ENCODE data around the gene VPREB1.
"Not testable (repeated sequence)": the region's sequence is repeated elsewhere in the genome, so short reads cannot be mapped to it uniquely, and the experiment has no call there.

The VPREB1 gene, protein sequence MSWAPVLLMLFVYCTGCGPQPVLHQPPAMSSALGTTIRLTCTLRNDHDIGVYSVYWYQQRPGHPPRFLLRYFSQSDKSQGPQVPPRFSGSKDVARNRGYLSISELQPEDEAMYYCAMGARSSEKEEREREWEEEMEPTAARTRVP

DNA sequence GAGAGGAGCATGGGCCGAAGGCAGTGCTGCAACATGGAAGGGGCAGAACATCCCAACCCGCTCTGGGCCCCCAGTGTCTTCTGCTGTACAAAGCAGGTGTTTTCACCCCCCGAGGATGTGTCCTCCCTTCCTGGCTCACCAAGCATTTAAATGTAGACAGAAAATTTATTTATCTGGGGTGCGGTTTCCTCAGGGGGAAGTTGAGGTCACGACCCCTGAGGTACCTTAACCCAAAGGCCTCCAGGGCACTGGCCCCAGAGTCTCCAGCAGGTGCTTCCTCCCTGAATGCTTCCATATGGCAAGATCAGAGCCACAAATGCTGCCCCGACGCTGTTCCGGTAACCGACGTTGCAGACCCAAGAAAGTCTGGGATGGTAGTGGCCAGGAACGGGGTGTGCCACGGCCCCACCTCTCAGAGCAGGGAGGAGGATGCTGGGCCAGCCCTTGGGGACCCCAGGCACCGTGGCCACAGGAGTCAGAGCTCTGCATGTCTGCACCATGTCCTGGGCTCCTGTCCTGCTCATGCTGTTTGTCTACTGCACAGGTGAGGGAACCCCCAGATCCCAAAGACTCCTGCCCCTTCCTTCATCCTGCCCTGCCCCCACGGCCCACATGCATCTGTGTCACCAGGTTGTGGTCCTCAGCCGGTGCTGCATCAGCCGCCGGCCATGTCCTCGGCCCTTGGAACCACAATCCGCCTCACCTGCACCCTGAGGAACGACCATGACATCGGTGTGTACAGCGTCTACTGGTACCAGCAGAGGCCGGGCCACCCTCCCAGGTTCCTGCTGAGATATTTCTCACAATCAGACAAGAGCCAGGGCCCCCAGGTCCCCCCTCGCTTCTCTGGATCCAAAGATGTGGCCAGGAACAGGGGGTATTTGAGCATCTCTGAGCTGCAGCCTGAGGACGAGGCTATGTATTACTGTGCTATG lies at the start of gene VPREB1:
Gene VPREB1, plus strand, starts transcription at position 471 of the 935 bp plus-strand sequence. Its CDS starts 28 bp downstream, at position 499.
- DNase-seq, result no peak

DNA sequence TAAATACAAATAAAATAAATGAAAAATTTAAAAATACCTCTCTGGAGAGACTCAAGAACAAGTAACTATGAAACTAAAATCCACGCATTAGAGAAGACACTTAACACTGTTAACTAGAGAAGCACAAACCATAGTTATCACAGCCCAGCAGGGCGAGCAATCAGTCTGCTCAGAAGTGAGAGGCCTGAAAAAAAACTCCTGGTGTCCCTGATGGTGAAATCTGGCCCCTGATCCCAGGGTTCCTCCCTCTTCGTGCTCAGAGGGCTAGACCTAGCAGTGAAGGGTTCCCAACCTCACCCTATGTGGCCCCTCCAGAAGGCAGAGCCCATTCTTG lies 49.7 kb upstream of the VPREB1 start:
- DNase-seq, result no peak

DNA sequence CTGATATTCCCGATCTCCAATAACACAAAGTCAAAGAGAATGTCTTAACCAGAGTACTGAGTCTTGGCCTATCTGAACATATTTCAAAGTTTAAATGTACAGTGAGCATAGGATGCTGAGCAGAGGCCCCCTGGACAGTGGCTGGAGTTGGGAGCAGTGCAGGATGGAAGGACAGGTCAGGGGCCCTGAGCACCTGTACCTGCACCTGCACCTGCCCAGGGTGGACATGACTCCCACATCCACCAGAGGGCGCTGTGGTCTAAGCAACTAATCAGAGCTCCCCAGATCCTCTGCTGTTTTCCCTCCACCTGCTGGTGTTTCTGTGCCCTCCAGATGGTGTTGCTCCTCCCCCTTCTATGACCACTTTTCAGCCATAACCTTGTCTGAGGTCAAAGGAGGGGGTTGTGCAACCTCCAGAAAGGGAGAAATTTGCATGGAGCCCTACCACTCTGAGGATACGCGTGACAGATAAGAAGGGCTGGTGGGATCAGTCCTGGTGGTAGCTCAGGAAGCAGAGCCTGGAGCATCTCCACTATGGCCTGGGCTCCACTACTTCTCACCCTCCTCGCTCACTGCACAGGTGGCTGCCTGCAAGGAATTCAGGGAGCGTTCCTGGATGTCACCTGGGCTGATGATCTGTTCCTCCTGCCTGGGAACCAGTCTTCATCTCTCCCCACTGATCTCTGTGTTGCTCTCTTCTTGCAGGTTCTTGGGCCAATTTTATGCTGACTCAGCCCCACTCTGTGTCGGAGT lies 49.1 kb upstream of the VPREB1 start:
- peak; percentile 77 to 78 for DNase-seq

DNA sequence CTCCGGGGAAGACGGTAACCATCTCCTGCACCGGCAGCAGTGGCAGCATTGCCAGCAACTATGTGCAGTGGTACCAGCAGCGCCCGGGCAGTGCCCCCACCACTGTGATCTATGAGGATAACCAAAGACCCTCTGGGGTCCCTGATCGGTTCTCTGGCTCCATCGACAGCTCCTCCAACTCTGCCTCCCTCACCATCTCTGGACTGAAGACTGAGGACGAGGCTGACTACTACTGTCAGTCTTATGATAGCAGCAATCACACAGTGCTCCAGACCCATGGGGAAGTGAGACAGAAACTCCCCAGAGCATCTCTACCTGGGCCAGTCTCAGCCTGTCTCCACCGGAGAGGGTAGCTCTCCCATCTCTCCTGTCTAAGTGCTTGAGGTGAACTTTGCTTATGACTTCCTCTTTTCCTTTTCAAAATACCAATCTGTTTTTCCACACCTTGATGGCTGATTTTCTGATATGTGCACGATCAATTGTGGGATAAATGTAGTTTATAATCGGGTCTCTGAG lies 48.5 kb upstream of the VPREB1 start:
- peak in 1 of 2 donors; percentile 24 for DNase-seq

DNA sequence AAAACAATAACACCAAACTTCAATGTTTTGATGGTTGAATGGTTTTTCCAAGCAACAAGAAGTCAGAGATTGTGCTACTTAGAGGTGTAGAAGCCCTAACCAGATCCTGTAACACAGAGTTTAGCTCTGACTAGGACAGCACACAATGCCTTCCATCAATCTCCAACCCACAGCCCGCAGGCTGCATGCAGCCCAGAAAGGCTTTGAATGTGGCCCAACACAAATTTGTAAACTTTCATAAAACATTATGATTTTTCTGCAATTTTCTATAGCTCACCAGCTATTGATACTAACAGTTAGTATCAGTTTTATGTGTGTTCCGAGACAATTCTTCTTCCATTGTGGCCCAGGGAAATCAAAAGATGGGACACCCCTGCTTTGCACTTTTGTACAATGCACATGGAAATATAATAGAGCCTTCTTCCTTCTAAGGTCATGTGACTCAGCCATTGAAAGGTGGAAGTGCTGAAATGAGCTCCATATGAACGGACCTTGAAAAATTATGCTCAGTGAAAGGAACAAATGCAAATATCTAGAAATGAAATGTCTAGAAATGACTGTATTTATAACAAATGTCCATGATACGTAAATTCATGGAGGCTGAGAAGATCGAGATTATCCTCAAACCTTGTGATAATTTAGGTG lies 47.6 kb upstream of the VPREB1 start:
- no peak for DNase-seq

DNA sequence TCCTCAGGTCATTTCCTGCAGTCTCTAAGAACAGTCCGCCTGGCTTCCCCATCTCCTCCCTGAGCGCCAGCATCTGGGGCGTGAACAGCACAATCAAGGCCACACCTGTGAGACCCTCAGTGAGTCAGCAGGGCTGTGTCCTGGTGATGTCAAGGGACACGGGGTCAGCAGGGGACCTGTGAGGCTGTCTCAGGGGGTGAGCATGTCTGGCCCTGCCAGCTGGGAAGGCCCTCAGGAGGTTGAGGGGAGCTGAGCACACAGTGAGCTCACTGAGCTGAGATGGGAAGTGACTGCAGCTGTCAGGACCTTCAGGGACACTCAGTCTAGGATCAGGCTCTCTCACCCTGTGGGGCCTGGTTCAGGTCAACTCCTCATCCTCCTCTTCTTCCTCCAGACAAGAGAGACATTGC lies 46.6 kb upstream of the VPREB1 start:
- no peak for DNase-seq

DNA sequence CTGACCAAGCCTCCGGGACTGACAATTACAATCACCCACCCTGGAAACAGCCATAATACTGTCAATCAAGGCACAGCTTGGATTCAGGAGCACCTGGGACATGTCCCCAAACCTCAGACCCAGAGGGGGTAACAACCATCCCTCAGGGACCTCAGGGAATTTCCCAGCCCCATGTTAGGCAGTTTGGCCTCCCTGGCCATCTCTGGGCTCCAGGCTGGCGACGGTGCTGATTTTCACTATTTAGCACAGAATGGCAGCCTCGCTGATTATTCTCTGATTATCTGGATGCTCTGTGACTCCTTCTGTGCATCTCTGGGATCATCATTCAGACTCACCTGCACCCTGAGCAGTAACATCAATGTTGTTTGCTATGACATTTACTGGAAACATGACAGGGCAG lies 45.8 kb upstream of the VPREB1 start:
- DNase-seq, result no peak

DNA sequence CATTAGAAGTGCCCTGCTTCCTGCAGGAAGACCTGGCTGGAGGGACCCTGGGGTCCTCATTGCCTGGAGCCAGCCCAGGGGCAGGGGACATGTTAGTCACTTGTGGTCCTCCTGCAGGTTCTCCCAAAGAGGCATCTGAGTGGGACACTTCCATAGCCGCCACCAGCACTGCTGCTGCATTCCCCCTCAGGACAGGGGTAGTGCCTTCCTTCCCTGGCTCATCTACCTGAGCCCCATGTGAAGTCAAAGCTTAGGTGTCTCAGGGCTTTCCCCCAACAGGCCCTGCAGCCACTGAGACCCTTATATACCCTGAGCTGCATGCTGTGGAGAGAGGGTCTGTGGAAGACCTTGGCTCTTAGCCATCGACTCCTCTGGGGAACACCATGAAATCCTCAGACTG lies 45.0 kb upstream of the VPREB1 start:
- no peak for DNase-seq

DNA sequence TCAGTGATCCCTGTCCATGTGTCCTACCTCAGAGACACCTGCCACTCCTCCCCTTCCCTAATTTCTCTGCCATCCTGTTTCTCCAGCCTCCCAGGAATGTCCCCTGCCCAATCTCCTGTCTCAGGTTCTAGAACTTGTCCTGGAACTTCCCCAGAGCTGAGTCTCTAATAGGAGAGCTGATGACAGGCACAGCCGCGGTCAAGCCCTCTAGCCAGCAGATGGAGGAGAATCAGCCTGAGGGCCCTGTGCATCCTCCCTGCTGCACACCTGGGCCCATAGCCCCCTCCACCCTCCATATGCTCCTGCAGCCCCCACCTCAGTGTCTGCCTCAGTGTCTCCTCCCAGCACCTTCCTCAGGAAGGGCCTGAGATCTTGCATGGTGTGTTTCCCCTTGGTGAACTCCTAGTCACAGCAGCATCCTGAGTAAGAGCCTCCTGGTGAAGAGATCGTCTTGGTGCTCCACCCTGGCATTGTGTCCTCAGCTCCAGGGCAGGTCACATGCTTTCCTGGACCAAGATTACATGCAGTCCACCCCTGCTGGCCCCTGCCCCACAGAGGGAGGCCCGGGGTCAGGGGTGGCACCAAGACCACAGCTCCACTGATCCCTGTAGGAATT lies 43.9 kb upstream of the VPREB1 start:
- DNase-seq, result no peak

DNA sequence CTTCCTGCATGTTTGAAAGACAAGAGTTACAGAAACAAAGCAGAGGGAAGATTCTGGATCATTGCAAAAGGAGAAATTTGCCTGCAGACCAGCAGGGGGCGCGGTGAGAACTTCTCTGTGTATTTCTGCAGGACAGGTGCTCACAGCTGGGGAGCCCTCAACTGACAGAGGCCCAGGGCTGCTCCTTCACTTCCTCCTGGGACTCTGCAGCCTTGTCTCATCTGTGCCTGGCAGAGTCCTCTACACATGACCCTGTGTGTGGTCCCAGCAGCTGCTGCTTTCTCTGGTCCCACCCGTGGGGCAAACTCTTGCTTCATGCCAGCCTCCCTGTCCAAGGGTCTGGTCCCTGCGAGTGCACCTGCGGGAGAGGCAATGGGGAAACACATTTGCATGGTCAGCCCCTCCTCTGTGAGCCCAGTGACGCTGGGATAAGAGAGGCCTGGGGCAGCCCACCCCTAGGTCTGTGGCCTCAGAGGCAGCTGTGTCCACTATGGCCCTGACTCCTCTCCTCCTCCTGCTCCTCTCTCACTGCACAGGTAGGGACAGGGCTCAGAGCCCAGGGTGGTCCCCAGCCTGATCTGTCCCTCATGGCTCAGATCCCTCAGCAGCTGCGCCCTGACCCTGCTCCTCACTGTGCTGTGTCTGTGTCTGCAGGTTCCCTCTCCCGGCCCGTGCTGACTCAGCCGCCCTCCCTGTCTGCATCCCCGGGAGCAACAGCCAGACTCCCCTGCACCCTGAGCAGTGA lies 43.2 kb upstream of the VPREB1 start:
- DNase-seq, result peak in 1 of 2 donors; percentile 52

DNA sequence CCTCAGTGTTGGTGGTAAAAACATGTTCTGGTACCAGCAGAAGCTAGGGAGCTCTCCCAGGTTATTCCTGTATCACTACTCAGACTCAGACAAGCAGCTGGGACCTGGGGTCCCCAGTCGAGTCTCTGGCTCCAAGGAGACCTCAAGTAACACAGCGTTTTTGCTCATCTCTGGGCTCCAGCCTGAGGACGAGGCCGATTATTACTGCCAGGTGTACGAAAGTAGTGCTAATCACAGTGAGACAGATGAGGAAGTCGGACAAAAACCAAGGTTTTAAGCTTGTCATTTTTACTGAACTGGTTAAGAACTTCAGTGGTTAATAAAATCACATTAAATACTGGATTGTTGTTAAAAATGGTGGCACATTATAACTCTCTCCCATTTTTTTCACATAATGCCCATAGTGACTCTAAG lies 42.6 kb upstream of the VPREB1 start:
- no peak for DNase-seq

DNA sequence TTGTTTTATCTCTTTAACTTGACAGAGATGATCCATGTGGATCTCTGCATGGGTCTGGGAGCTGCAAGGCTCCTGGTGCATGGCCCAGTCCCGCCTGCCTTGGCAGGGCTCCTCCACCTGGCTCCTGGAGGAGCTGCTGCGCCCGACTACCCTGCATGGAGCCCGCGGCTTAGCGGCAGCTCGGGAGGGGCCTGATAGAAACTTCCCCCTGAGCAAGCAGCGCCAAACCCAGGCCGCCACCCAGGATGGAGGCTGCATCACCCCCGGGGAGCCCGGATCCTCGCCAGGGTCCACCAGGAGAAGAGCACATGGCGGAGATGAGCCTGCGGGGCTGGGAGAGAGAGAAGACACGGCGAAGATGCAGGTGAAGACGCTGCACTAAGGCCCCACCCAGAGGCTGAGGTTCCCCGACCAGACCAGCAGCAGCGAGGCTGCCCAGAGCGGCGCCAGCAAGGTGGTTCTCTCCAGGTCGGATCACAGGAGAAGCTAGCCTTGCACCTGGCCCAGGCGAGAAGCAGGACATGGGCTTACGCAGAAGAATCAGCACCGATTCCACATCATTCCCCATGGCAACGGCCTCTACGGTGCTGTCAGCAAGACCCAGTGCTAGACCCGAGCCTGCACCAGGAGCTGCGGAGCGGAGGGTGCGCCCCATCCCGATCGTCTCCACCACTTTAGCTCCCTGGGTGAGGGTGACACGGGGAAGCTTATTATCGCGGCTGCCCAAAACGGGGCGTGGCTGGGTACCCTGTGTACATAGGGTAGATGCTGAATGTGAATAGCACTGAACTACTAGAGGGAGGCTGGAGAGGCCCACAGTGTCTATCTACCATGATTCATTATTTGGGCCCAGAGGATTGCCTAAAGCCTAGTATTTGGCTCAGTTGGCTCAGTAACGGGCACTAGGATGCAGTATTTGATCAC lies 41.3 kb upstream of the VPREB1 start:
- DNase-seq, result no peak

DNA sequence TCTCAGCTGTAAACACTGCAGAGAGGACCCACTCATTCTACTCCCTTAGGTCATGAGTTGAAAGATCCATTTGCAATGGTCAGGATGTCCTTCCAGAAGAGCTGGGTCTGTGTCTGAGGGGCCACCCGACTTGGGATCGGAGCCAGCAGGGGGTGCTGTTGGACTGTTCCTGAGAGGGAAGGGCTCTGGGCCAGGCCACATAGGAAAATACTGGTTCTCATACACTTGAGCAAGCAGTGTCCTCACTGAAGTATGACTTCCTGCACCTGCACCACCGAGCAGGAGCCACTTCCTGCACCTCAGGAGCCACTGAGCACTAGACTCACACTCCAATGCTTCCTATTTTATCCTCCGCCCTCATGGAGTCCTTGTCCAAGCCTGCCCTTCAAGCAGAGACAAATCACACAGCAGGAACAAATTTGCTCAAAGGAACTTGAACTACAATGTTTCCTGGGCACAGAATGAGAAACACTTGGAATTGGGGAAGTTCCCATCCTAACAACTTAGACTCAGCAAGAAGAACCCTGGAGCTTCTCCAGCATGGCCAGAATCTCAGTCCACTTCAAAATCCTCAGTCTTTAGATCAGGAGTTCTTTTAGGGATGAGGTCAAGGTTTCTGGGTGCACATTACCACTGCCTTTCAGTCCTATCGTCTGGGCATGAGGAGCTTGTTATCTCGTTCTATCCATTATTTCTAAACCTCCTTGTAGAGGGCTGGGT lies 36.6 kb upstream of the VPREB1 start:
- peak; percentile 69 to 71 for DNase-seq

DNA sequence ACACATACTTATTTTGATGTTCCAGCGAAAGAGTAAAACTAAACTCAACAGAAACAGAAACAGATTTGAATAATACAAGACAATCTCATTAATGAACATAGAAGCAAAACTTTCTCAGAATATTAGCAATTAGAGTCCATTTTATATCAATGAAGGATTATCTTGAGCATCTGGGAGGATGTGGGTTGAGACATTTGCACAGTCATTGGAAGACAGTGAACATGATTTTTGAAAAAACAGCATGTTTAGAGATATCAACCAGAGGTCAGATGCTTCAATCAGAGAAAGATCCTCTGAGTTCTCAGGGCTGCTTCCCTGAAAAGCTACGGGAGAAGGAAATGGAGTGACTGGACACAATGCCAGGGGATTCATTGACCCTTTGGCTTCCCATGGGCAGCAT lies 35.9 kb upstream of the VPREB1 start:
- DNase-seq, result no peak

DNA sequence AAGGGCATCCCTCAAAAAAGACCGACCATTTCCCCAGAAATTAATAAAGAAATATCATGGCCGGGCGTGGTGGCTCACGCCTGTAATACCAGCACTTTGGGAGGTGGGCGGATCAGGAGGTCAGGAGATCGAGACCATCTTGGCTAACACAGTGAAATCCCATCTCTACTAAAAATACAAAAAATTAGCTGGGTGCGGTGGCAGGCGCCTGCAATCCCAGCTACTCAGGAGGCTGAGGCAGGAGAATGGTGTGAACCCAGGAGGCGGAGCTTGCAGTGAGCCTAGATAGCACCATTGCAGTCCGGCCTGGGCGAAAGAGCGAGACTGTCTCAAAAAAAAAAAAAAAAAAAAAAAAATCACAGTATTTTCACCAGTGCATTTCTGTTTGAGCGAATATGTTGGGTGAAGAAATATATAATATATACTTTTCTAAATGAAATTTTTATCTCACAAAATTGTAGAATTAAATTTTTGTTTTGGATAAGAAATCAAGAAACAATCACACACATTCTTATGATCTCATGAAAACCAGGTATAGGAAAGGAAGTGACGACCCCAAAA lies 35.4 kb upstream of the VPREB1 start:
- not testable (repeated sequence) for DNase-seq

DNA sequence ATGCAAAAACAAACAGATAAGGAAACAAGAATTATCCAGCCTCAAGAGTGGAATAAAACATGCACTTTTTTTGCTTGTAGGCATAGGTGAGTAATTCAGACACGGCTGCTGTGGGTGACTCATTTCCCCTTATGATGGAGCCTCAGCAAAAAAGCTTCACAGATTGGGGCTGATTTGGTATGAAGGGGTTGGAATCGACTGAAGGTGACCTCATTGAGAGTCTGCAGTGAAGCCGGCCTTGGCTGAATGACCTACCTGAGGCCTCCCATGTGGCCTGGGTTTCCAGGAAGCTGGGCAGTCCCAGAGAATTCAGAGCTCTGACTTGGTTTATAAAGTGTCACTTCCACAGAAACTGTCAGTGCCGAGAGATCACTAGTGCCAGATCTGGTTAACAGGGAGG lies 34.2 kb upstream of the VPREB1 start:
- peak in 1 of 2 donors; percentile 12 for DNase-seq

DNA sequence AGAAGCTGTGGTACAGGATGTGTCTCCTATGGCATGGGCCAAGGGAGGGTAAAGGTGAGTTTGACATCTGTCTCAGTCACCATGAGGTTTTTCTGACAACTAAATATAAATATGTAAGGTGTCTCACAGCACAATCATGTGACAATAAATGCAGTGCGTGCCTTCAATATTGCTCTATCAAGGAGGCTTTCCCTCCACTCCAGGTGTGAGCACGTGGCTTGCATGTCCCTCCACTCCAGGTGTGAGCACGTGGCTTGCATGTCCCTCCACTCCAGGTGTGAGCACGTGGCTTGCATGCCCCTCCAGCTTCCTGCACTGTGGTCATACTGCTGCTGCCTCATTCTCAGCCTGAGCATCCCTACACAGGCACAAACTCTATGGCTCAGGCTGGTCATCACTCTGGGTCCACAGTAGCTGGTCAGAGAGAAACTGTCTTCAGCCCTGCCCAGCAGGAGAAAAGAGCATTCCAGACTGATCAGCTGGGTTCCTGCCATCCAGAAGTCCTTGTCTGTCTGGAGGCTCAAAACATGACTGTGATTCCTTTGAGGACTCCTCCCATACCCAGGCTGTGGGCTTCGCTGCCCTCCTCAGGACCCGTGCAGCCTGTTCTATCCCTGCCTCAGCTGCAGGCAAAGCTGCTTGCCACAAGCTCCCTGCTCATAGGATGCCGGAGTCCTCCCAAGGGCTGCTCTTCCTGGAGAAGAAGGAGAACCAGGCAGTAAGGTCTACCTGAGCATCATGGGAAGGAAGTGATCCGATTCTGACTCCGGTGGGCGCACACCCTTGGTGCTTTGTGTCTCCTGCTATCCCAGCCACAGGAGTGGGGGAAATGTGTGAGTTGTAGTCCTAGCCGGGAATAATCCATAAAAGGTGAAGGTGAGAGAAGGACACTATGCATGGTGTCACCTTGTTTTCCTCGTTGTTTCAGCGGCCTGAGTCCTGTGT lies 33.4 kb upstream of the VPREB1 start:
- DNase-seq, result no peak

DNA sequence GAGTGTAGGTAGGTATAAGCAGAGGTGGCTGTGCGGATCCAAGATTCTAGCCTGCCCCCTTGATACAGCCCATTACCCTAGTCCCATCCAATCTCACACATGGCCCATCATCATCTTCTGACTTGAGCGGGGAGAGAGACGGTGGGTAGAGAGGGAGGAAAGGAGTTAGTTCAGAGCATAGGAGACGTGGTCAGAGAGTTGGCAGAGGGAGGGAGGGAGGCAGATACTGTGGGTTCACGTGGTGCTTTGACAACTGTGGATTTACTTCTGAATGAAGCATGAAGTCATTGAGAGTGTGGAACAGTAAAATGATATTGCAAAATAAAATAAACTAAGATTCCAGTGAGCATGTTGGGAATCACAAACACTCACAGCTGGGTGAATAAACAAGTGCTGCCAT lies 31.4 kb upstream of the VPREB1 start:
- DNase-seq, result no peak

Measured in CD4-positive, alpha-beta T cell treated with Interferon alpha-2 for 1 hour (primary cell).